Type B pancreatic cell (in vitro differentiated cells): ENCODE results near the gene CAMTA1. TPM values are rescaled to one million over a fixed set of nuclear protein-coding genes. Genes with fewer than 3 reads are reported as not detected.
"Not testable (repeated sequence)": the region's sequence is repeated elsewhere in the genome, so short reads cannot be mapped to it uniquely, and the experiment has no call there.

Experiments used
- DNase-seq: peaks from one replicate; pipeline ENCODE4 v3.0.0; 2021; ENCODE audit warnings: mixed read lengths; ENCODE audit not compliant: unreplicated experiment; ENCODE audit errors: extremely low spot score
- H3K27ac Mint-ChIP-seq: 2 replicates; pipeline ENCODE4 v1.8.0; 2021; ENCODE audit warnings: mild to moderate bottlenecking, mixed read lengths
- H3K27me3 Mint-ChIP-seq: 2 replicates; pipeline ENCODE4 v1.8.0; 2021; ENCODE audit warnings: mixed read lengths
- H3K36me3 Mint-ChIP-seq: 2 replicates; pipeline ENCODE4 v1.8.0; 2021; ENCODE audit warnings: mixed read lengths
- H3K4me1 Mint-ChIP-seq: one replicate; pipeline ENCODE4 v1.8.0; 2021; ENCODE audit warnings: mixed read lengths; ENCODE audit not compliant: unreplicated experiment
- H3K4me3 Mint-ChIP-seq: 2 replicates; pipeline ENCODE4 v1.8.0; 2021; ENCODE audit warnings: mild to moderate bottlenecking, mixed read lengths
- H3K9me3 Mint-ChIP-seq: 2 replicates; pipeline ENCODE4 v1.8.0; 2021; ENCODE audit warnings: mixed read lengths
- total RNA-seq: library from RNA; stranded (reverse); gene quantifications from 2 replicates; pipeline ENCODE4 v1.2.1, GENCODE V29; 2021; ENCODE audit warnings: low replicate concordance
- TF ChIP-seq, protein P1 (sequence below): fragments of 200-600 bp; sonication (generic); conservative IDR thresholded peaks from 2 replicates; pipeline ENCODE4 v1.5.0; 2021; ENCODE audit warnings: antibody characterized with exemption, mild to moderate bottlenecking

CAMTA1 gene
- total RNA-seq, 1 donor from 2014 or later = 82.5 TPM

DNA sequence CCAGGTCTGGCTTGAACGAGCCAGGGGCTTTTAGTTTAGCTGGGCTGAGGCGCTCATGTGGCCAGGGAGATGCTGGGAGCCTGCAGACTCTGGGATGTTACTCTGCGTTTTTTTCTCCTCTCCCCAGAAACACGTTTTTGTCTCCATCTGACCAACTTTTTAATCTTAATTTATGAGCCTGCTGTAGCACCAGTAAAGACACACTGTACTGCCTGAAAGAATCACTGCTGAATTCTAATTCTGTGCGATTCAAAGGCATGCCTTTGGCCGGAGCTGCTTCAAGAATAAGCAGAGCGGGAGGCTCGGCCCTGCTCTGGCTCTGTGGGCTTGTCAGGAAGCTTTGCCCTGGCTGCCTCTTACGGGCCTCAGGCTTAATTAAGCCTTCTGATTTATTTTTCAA, 129.5 kb downstream of the CAMTA1 start:
- peaks cover 9% of the 10 kb centered on the region for H3K27me3 Mint-ChIP-seq
- peaks cover 16% of the 10 kb centered on the region for H3K4me1 Mint-ChIP-seq
- H3K9me3 Mint-ChIP-seq = peaks cover 10% of the 10 kb centered on the region
- H3K4me3 Mint-ChIP-seq = no peak overlapping the region
- no peak overlapping the region for H3K27ac Mint-ChIP-seq
- H3K36me3 Mint-ChIP-seq = no peaks in the 10 kb centered on the region
- TF ChIP-seq, protein P1, sequence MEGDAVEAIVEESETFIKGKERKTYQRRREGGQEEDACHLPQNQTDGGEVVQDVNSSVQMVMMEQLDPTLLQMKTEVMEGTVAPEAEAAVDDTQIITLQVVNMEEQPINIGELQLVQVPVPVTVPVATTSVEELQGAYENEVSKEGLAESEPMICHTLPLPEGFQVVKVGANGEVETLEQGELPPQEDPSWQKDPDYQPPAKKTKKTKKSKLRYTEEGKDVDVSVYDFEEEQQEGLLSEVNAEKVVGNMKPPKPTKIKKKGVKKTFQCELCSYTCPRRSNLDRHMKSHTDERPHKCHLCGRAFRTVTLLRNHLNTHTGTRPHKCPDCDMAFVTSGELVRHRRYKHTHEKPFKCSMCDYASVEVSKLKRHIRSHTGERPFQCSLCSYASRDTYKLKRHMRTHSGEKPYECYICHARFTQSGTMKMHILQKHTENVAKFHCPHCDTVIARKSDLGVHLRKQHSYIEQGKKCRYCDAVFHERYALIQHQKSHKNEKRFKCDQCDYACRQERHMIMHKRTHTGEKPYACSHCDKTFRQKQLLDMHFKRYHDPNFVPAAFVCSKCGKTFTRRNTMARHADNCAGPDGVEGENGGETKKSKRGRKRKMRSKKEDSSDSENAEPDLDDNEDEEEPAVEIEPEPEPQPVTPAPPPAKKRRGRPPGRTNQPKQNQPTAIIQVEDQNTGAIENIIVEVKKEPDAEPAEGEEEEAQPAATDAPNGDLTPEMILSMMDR = no peak
- DNase-seq = no peak

DNA sequence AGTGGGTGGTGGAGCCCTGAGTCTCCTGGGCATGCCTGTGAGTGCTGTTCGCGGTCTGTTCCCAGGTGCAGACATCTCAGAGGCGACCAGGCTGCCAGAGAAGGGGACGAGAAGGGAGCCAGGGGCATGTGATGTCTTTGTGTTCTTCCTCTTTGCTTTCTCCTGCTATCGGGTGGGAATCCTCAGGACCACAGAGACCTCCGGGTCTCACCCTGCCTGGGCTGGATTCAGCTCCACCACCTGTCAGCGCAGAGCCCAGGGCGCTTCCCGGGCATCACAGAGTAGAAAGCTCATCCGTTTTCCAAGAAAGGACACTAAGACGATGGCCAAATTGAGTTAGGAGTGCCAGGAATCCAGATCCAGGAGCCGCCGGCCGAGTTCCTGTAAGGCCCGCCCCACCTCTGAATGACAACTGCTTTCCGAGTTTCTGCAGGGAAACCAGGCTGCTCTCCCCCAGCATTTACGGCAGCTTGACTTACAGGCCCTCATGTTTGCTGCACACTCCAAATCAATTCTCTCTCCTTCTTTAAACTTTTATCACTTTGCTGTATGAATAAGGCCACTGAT, 130.8 kb downstream of the CAMTA1 start:
- Mint-ChIP-seq H3K9me3 (peaks cover 10% of the 10 kb centered on the region), H3K27ac (no peak overlapping the region), H3K4me3 (no peak overlapping the region), H3K4me1 (peaks cover 15% of the 10 kb centered on the region), H3K36me3 (no peaks in the 10 kb centered on the region), H3K27me3 (peaks cover 9% of the 10 kb centered on the region)
- TF ChIP-seq, protein P1 = no peak
- no peak for DNase-seq

DNA sequence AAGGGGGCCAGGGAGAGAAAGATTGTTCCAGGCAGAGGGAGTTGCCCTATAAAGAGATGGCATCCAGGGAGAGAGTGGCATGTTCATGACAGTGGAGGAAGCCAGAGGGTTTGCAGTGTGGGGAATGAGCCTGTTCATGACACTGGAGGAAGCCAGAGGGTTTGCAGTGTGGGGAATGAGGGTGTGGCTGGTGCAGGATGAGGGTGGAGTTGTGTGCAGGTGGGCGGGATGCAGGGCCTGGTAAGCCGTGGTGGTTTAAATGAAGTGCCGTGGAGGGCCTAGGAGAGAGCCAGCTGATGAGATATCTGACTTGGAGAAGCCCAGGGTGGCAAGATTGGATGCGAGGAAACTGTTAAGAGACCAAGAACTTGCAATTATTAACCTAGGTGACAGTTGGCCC, 131.8 kb downstream of the CAMTA1 start:
- DNase-seq = no peak
- H3K4me3 Mint-ChIP-seq = no peak overlapping the region
- peak overlapping the region; percentile 49 for H3K27ac Mint-ChIP-seq
- TF ChIP-seq, protein P1 = no peak
- peaks cover 6% of the 10 kb centered on the region for H3K27me3 Mint-ChIP-seq
- H3K9me3 Mint-ChIP-seq = peaks cover 10% of the 10 kb centered on the region
- peaks cover 6% of the 10 kb centered on the region for H3K4me1 Mint-ChIP-seq
- H3K36me3 Mint-ChIP-seq = no peaks in the 10 kb centered on the region

DNA sequence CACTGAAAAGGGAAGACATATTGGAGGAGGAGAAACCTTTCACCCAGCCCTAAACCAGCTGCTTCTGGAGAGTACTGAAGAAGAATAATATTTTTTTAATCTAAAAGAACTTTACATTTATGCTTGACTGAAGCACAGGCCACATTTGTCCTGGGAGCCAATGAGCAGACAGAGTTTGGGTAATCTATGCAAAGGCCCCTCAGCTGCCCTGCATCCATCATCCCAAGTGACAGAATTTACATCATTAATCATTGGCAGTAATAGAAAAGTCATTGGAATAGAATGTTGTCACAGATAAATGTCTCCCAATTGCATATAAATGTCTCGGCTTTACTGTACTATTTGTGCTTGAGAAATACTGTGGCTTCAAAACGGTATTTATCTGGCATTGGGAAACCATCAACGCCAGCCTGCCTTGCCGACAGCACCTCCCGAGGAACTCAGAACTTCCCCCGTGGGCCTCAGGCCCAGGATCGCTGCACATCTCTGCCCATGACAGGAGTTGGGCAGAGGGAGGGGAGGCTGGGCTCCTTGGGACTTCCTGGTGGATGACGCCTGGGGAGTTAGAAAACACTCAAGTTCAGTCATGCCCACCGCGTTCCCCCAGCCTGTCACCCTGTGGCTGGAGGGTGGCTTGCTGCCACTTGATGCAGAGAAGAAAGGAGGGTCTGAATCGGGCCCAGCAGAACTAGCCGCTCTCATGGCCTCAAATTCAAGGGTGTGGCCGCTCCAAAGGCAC, 133.1 kb downstream of the CAMTA1 start:
- Mint-ChIP-seq H3K4me1 (peaks cover 11% of the 10 kb centered on the region), H3K27me3 (peaks cover 6% of the 10 kb centered on the region), H3K4me3 (peak overlapping the region; percentile 54), H3K36me3 (no peaks in the 10 kb centered on the region), H3K9me3 (peaks cover 9% of the 10 kb centered on the region), H3K27ac (peak overlapping the region; percentile 68)
- TF ChIP-seq, protein P1 = no peak
- DNase-seq = no peak

DNA sequence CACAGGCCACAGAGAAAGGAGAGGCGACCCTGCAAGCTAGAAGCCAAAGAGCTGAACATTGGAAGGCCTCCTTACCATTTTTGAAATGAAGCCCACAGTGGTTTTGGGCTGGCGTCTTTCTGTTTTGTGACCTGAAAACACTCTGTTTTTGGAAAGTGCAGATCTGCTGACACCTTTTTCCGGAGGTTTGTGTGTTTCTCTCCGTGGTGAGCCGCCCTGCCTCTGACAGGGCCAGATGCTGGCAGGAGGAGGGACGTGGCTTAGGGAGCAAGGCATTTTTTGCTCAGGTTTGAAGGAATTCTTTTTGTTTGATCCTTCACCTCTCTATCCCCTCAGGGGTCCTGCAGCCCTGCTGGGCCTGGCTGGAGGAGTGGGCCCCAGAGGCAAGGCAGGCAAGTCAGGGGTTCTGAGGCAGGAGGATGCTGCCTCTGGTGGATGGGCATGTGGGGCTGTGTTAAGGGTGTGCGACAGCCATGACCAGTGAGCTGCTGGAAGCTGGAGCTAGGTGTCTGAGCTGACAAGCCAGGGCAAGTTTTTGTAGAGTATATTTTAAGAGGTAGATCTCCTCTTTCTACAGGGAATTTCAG, 133.8 kb downstream of the CAMTA1 start:
- Mint-ChIP-seq H3K4me3 (no peak overlapping the region), H3K27ac (peak overlapping the region; percentile 68), H3K9me3 (peaks cover 5% of the 10 kb centered on the region), H3K27me3 (peaks cover 6% of the 10 kb centered on the region), H3K36me3 (no peaks in the 10 kb centered on the region), H3K4me1 (peaks cover 11% of the 10 kb centered on the region)
- TF ChIP-seq, protein P1 = no peak
- DNase-seq = no peak

DNA sequence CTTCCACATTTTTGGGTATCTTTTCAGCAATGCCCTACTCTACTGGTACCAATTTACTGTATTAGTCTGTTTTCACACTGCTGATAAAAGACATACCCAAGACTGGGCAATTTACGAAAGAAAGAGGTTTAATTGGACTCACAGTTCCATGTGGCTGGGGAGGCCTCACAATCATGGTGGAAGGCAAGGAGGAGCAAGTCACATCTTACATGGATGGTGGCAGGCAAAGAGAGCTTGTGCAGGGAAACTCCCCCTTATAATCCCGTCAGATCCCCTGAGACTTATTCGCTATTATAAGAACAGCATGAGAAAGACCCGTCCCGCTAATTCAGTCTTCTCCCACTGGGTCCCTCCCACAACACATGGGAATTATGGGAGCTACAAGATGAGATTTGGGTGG, 136.3 kb downstream of the CAMTA1 start:
- not testable (repeated sequence) for H3K27ac Mint-ChIP-seq

More for the DNA sequence above, 136.3 kb downstream of the CAMTA1 start:
- H3K4me1 Mint-ChIP-seq = peaks cover 11% of the 10 kb centered on the region
- H3K4me3 Mint-ChIP-seq, DNase-seq, H3K9me3 Mint-ChIP-seq, H3K27me3 Mint-ChIP-seq, H3K36me3 Mint-ChIP-seq: not testable (repeated sequence)
